Brain pericyte (primary cell): Measurements from ENCODE around the gene SMTNL2.
"Not testable (repeated sequence)": the region's sequence is repeated elsewhere in the genome, so short reads cannot be mapped to it uniquely, and the experiment has no call there.

ENCODE experiments used
- DNase-seq: peaks from one replicate; pipeline ENCODE4 v3.0.0-alpha.2; 2012; ENCODE audit warnings: low read depth, low spot score

Gene SMTNL2

DNA sequence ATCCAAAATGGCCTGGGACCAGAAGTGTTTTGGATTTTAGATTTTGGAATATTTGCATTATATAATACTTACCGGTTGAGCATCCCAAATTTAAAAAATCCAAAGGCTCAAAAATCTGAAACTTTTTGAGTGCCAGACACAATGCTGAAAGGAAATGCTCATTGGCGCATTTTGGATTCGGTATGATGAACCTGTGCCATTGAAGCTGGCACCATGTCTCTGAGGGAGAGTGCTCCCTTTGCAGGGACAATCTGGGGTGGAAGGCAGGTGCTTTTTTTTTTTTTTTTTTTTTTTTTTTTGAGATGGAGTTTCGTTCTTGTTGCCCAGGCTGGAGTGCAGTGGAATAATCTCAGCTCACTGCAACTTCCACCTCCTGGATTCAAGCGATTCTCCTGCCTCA, 17.7 kb downstream of the SMTNL2 start:
- no peak for DNase-seq

DNA sequence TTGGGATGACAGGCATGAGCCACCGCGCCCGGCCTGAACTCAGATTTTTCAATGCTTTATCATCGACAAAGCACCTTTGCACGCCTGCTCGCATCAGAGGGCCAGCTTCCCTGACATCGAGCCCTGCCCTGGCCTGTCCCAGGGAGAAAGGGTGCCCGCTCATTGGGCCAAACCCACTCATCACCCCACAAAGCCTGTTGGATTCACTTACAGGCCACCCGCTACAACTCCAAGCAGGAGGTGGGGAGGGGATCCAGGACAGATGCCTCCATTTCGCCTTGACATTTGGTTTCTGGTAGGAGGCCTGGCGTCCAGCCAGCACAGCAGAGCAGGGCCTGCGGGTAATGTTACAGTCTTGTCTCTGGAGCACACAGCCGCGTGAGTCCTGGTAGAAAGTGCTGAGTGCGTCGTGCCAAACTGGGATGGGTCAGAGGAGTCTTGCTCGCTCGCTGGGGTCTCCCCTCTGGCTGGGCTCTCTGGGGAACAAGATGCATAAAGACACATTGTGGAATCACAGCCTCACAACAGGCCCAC, 19.8 kb downstream of the SMTNL2 start:
- peak; percentile 96 for DNase-seq

DNA sequence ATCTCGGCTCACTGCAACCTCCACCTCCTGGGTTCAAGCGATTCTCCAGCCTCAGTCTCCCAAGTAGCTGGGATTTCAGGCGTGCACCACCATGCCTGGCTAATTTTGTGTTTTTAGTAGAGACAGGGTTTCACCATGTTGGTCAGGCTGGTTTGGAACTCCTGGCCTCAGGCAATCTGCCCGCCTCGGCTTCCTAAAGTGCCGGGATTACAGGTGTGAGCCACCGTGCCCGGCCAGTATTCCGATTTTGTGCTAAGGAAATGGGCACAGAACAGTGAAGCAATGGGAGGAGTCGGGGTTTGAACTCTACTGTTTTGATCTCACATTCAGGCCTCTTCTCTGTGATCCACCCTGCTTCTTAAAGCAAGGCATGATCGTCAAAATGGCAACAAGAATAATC, 20.4 kb downstream of the SMTNL2 start:
- DNase-seq: not testable (repeated sequence)

- peak; percentile 99 for DNase-seq
Observed at GRCh38 chr17:4605826-4606225, 21.5 kb downstream of the SMTNL2 start.

- DNase-seq: peak; percentile 56
Observed at GRCh38 chr17:4607261-4607741, 23.0 kb downstream of the SMTNL2 start.

DNA sequence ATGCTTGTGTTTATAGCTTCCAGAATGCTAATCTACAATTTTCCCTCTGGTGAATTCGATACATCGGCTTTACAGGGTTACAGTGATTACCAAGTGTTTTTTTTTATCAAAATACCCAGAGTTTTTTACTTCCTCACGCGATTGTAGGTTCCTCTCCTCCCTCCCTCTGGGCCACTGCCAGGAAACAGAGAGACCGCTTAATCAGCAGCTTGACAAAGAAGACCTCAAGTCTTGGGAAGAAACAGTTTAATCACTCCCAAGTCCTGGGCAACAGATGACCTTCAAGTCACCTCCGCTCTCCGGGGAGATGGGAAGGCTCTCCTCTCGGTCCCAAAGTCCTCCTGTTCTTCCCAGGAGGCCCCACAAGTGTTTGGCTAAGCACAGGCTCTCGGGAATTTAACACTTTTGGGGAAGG, 23.5 kb downstream of the SMTNL2 start:
- DNase-seq: peak; percentile 91

- no peak for DNase-seq
Observed at GRCh38 chr17:4609761-4610160, 25.4 kb downstream of the SMTNL2 start.

GRCh38 chr17:4610162-4610561, 25.8 kb downstream of the SMTNL2 start:
- DNase-seq: no peak

DNA sequence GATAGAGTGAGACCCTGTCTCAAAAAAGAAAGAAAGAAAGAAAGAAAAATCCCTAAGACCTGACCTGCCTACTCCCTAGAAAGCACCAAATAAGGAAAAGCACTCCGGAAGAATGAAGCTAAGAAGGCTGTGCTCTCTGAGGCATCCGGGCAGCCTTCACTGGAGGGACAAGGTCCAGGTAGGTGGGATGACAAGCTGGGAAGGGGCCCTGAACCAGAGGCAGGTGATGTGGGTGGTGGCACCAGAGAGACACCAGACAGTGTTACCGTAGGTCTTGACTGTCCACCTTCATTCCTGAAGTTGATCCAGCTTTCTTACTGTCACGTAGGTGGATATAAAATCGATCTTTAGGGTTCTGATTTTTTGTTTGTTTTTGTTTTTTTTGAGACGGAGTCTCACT, 26.3 kb downstream of the SMTNL2 start:
- DNase-seq: no peak

DNA sequence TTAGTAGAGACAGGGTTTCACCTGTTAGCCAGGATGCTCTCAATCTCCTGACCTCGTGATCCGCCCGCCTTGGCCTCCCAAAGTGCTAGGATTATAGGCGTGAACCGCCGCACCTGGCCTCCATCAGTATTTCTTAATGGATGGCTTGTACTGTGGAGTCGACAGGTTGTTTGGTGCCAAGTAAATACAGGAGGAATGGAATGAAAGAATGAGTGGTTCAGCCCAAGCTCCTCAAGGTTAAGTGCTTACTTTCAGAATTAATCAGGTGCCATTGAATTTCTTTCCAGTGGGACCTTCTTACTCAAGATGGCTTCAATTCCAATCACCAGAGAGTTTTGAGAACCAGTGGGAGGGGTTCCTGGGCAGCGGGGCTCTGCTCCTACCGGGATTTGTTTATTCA, 32.1 kb downstream of the SMTNL2 start:
- no peak for DNase-seq

DNA sequence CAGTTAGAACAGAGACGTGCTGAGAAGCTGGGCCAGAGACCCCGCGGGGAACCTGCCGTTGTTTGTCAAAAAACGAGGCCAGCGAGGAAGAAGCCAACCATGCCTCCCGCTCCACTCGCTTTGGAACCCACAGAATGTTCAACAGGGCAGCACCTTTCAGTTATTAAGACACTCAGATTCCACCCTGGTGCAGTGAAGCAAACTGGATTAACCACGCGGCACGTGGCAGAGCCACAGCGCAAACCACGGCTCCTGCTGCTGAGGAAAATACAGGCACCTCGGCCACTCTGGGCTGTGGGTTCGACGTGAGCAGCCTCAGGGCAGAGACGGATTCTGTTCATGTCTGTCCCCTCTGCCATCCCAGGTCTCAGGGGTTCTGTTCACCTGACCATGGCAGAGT, 32.8 kb downstream of the SMTNL2 start:
- DNase-seq: no peak

DNA sequence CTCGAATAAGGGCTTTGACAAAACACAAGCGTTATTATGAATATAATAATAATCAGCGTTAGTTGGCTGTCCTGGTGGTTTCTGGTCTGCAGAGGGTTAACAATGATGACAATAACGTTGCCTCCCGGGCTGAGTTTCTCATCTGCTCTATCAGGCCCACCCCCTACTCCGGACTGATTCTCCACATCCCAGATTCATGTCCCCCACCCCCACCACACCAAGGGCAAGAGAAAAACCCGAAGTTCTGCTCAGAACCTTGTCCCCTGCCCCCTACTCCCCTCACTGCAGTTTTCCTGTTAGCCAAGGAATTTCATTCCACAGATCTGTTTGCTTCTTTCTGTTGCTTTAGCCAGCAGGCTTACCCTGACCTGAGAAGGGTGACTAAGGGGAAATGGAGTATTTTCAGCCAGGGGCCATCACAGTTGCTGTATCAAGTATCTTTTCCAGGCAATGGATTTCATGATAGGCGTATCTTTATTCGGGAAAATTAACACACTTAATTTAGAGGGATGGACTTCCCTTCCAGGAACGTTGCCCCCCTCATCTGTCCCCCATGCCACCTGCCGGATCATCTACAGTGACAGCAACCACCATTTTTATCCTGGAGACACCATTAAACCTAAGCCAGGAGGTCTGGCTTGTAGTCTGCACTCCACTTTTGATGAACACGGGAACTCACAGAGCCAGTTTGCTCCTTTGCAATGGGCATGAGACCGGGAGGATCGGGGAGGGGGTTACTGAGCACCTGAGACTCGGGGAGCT, 33.4 kb downstream of the SMTNL2 start:
- no peak for DNase-seq

DNA sequence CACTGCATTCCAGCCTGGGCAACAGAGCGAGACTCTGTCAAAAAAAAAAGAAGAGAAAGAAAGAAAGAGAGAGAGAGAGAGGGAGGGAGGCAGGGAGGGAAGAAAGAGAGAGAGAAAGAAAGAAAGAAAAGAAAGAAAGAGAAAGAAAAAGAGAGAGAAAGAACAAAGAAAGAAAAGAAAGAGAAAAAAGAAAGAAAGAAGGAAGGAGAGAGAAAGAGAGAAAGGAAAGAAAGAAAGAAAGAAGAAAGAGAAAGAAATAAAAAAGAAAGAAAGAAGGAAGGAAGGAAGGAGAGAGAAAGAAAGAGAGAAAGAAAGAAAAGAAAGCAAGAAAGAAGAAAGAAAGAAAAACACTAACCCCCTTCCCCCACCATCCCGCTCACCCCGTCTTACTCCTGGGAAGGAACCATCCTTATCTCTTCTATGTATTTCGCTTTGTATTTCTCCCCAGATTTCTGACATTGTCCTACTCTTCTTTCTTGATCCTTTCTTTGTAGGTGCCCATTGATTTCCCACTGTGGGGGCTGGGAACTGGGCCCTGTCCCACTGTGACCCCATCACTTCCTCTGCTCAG, 36.3 kb downstream of the SMTNL2 start:
- no peak for DNase-seq

DNA sequence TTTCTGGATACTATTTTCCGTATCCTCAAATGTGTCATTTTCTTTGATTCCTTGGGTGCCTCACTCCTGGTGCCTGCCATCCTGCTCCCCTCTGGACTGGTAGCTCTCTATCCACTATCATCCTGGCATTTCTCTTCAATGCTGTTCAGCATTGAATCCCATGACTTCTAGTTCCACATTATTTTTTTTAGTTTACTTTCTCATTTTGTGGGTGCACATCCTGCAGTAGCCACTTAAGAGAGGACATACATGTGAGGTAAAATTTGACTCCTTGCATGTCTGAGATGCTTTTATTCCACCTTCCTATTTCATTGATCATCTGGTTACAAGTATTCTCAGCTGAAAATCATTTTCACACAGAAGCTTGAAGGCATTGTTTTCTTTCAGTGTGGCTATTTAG, 38.0 kb downstream of the SMTNL2 start:
- DNase-seq: no peak

GRCh38 chr17:4623249-4623648, 38.9 kb downstream of the SMTNL2 start:
- no peak for DNase-seq

GRCh38 chr17:4624451-4624911, 40.2 kb downstream of the SMTNL2 start:
- DNase-seq: not testable (repeated sequence)

DNA sequence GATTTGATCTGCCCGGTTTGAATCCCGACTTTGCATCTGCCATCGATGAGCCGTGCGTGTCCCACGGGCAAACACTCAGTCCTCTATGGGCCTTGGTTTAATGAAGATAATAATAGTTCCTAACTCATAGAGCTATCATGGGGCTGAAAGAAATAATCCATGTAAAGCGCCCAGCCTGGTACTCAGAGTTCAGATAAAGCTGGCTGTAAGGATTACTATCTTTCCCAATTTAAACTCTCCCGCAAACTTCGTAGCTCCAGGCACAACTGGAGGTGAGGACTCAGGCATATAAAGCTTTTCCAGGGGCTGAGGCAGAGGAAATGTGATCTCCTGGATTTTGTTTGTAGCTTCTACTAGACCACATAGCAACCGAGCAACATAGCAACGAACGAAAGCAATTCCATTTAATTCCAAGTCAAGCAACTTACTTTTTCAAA, 40.9 kb downstream of the SMTNL2 start:
- DNase-seq: no peak

DNA sequence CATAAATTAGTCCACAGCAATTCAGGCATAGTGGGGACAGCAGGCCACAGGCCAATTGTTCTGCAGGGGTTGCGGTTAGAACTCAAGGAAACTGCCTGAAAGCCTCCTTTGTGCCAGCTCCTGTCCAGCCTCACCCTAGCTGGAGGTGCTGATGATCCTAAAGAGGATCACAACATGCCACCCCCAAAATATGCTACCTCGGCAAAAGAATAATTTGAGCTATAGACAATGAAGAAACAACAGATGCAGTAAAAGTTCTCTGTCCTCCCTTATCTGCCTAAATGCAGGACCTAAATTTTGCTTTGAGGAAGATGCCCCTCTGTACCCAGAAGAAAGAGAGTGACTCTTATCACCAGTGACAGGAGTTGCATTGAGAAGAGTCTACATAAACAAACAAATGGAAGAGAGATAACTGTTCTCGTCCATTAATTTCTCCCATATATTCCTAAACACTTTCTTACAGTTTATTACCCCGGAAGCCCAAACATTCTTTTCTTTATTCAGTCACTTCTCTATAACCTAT, 42.5 kb downstream of the SMTNL2 start:
- DNase-seq: no peak

DNA sequence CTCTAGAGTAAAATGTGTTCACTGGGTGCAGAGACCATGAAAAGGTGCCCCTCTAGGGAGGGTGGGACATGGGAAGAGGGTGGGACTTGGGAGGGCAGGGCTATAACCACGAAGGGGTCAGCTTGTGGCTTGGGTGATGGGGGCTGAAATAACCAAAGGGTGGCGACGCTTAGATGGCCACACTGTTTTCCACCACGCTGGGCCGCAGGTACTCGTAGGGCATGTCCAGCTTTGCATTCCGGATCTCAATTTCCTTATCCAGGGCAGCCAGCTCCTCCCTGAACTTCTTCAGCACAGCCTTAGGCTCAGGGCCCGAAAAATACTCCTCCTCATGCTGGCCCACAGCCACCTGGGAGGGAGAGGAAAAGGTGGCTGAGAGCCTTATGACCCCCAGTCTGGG, 47.1 kb downstream of the SMTNL2 start:
- no peak for DNase-seq

DNA sequence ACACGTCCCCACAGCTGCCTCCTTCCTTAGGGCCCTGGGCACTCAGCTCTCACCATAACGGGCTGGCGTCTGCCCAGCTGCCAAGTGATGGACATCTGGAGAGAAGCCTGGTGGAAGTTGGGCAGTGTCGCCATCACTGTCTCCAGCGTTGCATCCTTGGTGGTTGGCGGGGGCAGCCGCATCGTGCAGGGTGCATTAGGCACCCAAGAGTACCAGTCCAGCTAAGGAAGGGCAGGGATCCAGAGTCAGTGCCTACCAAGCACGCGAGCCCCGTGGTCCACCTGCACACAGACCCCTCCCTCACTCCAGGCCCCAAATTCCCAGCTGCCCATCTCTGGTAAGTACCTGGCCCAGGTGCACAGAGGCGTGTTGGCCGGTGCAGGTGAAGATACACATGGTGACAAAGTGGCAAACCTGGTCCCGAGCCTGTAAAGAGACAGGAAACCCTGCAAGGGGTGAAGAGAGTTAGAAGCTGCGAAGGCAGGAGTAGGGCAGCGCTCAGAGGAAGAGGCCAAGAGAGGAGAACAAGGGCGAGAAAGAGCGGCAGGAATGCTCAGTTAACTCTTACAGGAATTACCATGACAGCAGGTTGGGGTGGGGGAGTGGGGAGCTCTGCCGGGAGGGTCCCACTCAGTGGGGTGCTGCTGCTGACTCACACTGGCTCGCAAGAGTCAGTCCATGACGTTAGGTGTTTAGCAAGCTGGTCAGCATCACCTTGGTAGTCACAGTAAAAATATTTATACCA, 47.7 kb downstream of the SMTNL2 start:
- no peak for DNase-seq

GRCh38 chr17:4632581-4632920, 48.2 kb downstream of the SMTNL2 start:
- DNase-seq: no peak

DNA sequence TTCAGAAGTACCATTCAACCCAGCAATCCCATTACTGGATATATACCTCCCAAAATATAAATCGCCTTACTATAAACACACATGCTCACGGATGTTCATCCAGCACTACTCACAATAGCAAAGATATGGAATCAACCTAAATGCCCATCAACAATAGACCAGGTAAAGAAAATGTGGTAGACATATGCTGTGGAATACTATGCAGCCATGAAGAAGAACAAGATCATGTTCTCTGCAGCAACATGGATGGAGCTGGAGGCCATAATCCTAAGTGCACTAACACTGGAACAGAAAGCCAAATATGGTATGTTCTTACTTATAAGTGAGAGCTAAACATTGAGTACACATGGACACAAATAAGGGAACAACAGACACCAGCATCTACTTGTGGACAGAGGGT, 49.3 kb downstream of the SMTNL2 start:
- no peak for DNase-seq
